Activated CD4-positive, alpha-beta T cell treated with anti-CD3 and anti-CD28 coated beads, Interleukin-2, amount 50 U/mL, for 1 hour (primary cell): ENCODE results near the gene SLC49A3.

Source experiments
- DNase-seq: peaks from one replicate; pipeline ENCODE4 v3.0.0-alpha.2; 2020

SLC49A3 gene

DNA sequence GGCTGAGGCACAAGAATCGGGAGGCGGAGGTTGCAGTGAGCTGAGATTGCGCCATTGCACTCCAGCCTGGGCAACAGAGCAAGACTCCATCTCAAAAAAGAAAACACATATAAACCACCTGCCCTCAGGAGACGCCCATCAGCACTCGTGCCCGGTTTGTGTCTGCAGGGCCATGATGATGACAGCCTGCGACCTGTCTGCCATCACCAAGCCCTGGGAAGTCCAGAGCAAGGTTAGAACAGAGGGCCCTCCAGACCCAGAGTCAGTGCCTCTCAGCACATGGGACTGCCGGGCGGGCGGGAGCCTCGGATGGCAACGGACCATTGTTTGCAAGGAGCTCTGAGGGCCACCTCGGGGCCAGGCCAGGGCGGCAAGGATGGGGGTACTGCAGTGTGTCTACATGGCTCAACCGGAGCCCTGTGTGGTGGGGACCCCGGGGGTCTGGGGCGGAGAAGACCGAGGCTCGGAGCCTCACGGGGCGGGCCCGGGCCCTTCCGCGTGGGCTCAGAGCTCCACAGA, 24.2 kb downstream of the SLC49A3 start:
- DNase-seq = no peak

DNA sequence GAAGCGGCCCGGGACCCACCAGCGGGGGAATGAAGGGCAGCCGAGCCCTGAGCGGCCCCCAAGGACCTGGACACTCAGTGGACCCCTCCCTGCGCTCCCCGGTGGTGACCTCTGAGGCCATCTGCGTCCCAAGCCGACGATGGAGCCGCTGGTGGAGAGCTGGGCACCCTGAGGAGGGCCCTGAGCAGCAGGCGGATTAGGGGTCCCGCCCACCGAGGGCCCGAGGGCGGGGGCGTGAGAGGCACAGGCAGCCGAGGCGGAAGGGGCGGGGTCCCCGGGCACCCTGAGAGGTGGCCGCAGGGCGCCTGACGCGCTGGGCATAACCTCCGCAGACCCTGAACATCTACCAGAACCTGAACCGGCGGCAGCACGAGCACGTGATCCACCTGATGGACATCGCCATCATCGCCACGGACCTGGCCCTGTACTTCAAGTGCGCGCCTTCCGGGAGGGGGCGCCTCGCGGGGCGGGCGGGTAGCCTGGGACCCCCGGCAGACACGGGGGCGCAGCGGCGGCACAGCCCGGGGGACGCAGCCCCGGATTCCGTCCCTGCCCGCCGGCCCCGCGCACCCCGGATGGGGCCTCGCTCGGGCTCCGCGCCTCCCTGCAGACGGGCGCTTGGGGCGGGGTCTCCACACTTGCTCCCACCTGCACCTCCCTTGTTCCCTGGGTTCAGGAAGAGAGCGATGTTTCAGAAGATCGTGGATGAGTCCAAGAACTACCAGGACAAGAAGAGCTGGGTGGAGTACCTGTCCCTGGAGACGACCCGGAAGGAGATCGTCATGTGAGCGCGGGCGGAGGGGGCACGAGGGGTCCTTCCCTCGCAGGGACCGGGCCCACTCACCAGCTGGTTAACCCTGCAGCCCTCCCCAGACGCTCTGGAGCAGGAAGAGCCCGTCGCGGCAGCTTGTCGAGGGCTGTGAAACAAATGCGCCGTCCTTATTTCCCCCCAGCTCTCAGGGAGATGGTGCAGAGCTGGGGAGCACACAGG, 25.2 kb downstream of the SLC49A3 start:
- peak; percentile 72 for DNase-seq

- DNase-seq = no peak
Observed at GRCh38 chr4:663046-663437, 25.9 kb downstream of the SLC49A3 start.

DNA sequence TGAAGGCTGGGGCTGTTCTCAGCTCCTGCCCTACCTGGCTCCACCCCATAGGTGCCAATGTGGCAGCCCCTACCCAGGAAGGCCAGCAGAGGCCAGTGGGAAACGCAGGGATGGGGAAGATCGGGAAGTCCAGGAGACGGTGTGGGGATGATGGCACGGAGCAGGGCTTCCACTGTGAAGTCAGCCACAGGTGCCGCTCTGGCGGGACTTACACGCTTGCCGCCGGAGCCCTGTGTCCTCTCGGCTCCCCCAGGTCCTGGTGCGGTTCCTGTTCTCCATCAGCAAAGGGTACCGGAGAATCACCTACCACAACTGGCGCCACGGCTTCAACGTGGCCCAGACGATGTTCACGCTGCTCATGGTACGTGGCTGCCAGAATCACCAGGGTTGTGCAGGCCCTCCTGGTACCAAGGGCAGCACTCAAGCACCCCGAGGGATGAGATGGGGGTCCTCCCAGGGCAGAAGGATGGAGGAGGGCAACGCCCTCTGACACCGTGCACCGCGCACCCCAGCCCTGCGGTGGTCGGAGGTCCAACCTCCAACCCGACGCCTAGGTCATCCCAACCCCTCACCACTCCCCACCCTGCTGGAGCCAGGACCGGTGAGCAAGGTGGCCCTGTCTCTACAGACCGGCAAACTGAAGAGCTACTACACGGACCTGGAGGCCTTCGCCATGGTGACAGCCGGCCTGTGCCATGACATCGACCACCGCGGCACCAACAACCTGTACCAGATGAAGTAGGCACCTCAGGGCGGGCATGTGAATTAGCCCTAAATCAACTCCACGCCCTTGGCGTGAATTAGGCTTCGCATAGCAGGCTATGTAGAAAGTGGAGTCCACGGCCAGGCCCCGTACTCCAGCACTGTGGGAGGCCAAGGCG, 26.8 kb downstream of the SLC49A3 start:
- no peak for DNase-seq

DNA sequence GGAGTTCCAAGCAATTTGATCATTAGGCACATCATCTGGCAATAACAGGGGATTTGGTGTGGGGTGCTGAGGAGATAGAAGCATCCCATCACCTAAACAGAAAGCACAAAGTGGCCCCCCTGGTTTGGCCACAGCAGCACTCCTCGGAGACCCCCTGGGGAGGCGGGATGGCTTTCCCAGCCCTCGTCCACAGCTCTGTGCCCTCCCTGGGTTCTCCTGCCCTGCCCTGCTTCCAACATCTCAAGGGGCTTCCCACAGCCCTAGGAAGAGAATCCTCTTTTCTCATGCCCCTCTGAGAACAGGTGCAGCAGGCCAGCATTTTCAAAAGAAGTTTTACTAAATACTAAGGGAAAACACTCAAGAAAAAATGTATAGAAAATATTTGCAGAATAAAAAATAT, 27.7 kb downstream of the SLC49A3 start:
- DNase-seq = no peak

DNA sequence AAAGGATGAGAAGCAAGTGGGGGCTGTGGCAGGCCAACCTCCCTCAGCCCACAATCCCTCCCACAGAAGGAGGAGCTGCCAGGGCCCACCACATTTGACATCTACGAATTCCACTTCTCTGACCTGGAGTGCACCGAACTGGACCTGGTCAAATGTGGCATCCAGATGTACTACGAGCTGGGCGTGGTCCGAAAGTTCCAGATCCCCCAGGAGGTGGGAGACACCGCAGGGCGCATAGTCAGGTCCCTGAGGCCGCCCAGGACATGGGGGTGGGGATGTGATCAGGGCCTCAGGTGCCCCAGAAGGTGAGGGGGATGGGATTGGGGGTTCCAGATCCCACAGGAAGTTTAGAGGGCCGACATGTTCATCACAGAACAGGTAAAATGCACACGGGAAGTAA, 28.6 kb downstream of the SLC49A3 start:
- DNase-seq = no peak

DNA sequence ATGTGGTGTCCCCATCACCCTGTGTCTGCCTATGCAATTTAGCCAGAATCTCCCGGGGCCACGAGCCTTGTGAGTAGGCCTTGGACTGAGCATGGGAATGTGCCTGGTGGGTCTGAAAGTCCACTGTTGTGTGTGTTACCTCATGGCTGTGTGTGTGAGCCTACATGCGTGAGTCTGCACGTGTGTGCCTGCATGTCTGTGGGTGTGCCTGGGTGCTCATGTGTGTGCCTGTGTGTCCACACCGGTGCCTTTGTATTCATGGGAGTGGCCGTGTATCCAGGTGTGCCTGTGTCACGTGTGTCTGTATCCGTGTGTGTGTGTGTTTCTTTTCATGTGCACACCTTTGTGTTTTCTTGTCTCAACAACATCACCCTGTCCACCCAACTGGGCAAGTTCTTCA, 29.1 kb downstream of the SLC49A3 start:
- no peak for DNase-seq

- DNase-seq = no peak
Observed at GRCh38 chr4:658681-659667, 30.0 kb downstream of the SLC49A3 start.

DNA sequence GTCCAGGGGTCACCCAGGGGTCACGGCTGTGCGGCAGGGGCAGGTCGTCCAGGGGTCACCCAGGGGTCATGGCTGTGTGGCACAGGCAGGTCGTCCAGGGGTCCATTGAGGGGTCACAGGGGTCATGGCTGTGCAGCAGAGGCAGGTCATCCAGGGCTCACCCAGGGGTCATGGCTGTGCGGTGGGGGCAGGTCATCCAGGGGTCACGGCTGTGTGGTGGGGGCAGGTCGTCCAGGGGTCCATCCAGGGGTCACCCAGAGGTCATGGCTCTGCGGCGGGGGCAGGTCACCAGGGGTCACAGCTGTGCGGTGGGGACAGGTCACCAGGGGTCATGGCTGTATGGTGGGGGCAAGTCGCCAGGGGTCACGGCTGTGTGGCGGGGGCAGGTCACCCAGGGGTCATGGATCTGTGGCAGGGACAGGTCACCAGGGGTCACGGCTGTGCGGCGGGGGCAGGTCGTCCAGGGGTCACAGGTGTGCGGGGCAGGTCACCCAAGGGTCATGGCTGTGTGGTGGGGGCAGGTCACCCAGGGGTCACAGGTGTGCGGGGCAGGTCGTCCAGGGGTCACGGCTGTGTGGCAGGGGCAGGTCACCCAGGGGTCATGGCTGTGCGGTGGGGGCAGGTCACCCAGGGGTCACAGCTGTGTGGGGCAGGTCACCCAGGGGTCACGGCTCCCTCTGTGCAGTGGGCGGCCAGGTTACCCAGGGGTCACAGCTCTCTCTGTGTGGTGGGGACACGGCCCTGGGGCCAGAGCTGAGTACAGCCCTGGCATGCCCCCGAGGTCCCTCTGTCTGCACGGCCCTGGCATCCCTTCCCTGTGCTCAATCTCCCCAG, 30.9 kb downstream of the SLC49A3 start:
- DNase-seq = no peak

DNA sequence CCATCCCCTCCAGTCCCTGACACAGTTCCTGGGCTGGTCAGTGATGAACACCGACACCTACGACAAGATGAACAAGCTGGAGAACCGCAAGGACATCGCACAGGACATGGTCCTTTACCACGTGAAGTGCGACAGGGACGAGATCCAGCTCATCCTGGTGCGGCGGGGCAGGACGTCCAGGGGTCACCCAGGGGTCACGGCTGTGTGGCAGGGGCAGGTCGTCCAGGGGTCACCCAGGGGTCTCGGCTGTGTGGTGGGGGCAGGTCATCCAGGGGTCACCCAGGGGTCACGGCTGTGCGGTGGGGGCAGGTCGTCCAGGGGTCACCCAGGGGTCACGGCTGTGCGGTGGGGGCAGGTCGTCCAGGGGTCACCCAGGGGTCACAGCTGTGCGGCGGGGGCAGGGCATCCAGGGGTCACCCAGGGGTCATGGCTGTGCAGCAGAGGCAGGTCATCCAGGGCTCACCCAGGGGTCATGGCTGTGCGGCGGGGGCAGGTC, 31.6 kb downstream of the SLC49A3 start:
- no peak for DNase-seq

GRCh38 chr4:656436-657337, 32.3 kb downstream of the SLC49A3 start:
- no peak for DNase-seq

- DNase-seq = no peak
Observed at GRCh38 chr4:655464-656151, 33.3 kb downstream of the SLC49A3 start.

DNA sequence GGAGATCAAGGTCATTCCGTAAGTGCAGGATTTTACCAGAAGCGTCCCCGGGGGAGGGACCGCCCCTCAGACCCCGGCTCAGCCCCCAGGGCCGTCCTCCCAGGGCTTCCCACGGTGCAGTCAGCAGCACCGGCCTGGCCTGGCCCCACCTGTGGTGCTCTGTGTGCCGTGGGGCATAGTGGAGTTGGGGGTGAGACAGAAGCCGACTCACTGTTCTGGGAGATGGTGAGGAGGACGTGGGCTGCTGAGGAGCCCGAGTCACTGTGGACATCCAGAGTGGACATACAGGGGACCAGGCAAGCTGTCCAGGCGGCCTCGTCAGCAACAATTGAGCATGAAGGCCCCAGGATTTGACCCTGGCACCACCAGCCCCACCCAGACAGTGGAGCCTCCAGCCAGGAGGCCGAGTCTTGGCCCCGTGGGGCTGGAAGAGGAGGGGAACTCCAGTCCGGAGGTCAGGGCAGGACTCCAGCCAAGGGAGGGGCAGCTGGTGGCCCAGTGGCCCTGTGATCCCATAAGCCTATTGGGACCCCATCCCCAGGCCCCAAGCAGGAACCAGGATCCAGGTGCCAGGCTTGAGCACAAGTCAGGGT, 34.0 kb downstream of the SLC49A3 start:
- DNase-seq = no peak

DNA sequence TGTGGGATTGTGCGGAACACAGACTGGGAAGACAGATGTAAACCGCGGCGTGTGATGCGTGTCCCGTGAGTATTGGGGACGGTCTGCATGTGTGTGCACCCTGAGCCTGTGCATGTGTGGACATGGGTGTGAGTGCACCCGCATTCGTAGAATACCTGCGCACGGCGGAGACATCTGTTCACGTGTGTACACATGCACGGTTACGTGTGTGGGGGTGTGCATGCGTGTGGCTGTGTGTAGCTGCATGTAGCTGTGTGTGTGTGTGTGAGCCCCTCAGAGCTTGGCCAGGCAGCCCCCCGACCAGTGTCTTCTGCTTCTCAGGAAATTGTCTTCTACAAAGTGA, 34.5 kb downstream of the SLC49A3 start:
- no peak for DNase-seq

DNA sequence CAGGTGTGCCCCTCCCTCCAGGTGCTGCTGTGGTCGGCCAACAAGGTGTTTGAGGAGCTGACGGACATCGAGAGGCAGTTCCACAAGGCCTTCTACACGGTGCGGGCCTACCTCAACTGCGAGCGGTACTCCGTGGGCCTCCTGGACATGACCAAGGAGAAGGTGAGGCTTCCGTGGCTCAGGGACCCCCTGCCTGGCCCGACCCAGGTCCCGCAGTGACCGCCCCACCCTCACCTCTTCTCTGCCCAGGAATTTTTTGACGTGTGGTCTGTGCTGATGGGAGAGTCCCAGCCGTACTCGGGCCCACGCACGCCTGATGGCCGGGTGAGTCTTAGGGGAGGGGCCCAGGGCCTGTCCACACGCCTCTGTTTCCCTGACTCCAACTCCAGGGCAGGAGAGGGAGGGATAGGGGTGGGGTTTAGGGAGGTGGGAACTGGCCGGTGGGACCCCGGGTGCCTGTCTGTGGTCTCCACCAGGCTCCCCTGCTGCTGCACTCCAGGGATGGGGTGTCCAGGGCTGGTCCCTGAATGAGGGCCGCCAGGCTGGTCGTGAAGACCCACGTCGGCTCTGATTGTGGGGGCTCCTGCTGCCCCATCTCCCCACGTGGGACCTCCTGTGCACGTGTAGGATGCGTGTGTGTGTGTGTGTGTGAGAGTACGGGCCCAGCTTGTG, 35.0 kb downstream of the SLC49A3 start:
- no peak for DNase-seq

GRCh38 chr4:653080-653821, 35.7 kb downstream of the SLC49A3 start:
- DNase-seq = no peak

GRCh38 chr4:651884-652642, 36.9 kb downstream of the SLC49A3 start:
- no peak for DNase-seq
